Hepatic stellate cell (primary cell): ENCODE results near the gene RNF167.

Experiments
- DNase-seq: peaks from one replicate; pipeline ENCODE4 v3.0.0; 2011; ENCODE audit warnings: low spot score

RNF167 gene

GRCh38 chr17:4980644-4981216 lies 40.7 kb downstream of the RNF167 start:
- peak; percentile 60 for DNase-seq

- DNase-seq = no peak
Observed at GRCh38 chr17:4982305-4982704, 42.2 kb downstream of the RNF167 start.

DNA sequence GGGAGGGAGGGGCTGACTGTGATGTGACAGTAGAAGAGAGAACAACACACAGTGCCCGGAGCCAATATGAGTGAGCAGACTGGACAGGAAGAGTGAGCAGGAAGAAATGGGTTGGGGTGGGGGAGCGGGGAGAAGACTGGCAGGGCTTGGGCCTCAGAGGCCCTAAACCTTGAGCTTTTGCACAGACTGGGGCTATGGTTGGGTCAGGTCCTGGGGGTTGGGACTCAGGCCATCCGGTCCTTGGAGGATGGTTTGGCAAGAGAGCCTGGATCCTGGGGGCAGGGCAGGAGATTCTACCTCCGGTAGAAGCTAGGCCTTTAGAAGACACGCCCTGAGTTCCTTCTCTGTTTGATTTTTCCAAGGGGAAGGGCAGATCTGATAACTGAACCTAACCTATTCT lies 46.3 kb downstream of the RNF167 start:
- DNase-seq = no peak

DNA sequence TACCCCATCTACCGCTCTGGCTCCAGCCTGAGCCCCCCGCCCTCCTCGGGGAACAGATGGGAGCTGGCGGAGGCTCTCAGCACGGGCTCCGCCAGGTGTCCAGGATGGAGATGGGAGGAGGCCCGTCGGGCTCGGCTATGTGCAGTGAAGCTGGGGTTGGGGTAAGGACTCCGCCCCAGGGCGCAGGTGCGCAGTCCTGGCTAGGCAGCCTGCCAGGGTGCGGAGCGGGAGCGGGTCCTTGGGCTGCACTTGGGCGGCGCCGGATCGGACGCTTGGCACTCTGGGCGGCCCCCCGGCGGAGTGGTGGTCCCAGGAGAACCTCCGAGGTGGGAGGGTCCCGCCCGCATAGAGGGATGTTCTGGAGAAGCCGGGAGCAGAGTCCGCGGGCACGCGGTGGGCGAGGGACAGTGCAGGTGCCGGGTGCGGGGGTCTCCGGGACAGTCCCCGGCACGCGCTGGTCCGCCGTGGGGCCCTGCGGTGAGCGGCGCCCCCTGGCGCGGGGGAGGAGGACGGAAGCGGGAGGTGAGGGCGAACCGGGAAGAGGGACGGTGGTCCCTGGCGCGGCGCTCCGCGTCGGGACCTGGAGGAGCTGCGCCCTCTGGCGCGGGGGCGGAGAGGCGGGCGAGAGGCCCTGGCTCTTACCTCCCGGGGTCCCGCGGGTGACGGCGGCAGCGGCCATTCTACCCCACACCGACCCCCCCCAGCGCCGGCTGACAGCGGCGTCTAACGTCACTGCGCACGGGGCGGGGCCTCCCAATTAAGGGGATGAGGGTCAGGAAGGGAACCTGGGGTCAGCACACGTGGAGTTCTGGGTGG lies 47.1 kb downstream of the RNF167 start, which contains the start of gene CAMTA2:
CAMTA2 (minus strand) TSS at position 725 of the 816 bp plus-strand sequence. CDS start 1,453 bp downstream, outside the sequence.
- peak; percentile 87 for DNase-seq

- peak; percentile 44 for DNase-seq
Observed at GRCh38 chr17:4987767-4988567, 47.9 kb downstream of the RNF167 start.

- peak; percentile 36 for DNase-seq
Observed at GRCh38 chr17:4994081-4994595, 54.1 kb downstream of the RNF167 start.
